ENCODE measurements around the gene ADAMTS17.
A peak's percentile ranks its signal among the peaks of the same experiment; 100 is the strongest.

ADAMTS17 gene

DNA sequence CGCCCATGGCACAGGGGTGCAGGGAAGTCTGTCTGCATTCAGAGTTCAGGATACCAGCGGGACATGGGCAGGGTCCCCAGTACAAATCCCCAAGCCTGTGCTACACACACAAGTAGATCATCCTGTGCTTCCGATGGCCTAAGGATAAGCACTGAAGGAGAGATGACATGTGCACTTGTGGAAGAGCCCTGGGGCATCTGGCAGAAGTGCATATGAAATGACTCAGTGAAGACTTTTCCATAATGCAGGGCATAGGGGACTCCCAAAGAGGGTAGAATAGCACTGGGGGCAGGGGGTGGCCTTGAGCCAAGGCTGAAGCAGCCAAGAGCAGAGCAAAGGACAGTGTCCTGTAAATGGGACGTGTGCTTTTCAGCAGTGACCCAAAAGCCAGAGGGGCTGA is 22.9 kb downstream of the ADAMTS17 start:
- TF ChIP-seq CTCF (conservative IDR thresholded peaks at IDR 0.05): no peak
- no peak overlapping the region for H3K27ac ChIP-seq

DNA sequence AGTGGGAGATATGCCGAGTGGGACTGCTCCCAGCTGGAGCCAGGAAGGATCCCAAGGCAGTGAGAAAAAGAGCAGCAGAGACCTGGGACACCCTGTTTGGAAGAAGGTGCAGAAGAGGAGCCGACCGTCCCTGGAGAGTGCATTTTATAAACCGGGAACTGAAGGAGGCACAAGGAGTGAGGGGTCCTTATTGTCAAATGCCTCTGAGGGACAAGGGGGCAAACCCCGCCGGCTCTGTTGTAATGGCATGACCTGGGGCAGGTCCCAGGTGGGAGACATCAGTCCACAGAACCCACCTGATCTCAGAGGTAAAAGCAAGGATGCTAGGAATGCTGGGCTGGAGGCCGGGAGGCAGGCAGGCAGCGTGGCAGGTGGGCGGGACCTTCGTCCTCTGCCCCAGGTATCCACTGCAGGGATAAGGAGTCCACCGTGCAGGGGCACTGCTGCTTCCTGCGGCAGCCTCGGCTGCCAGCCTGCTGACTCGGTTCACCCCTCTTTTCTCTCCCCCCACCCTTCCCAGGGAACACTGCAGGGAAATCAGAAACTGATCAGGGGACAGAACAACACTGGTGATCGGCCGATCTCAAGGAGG is 26.9 kb downstream of the ADAMTS17 start:
- no peak overlapping the region for H3K27ac ChIP-seq
- TF ChIP-seq CTCF (conservative IDR thresholded peaks at IDR 0.05): no peak

GRCh38 chr15:100311833-100312476 is 29.8 kb downstream of the ADAMTS17 start:
- TF ChIP-seq CTCF (conservative IDR thresholded peaks at IDR 0.05): no peak
- no peak overlapping the region for H3K27ac ChIP-seq

- H3K27ac ChIP-seq: no peak overlapping the region
- TF ChIP-seq CTCF (conservative IDR thresholded peaks at IDR 0.05): no peak
Measured at GRCh38 chr15:100311154-100311625, 30.6 kb downstream of the ADAMTS17 start.

DNA sequence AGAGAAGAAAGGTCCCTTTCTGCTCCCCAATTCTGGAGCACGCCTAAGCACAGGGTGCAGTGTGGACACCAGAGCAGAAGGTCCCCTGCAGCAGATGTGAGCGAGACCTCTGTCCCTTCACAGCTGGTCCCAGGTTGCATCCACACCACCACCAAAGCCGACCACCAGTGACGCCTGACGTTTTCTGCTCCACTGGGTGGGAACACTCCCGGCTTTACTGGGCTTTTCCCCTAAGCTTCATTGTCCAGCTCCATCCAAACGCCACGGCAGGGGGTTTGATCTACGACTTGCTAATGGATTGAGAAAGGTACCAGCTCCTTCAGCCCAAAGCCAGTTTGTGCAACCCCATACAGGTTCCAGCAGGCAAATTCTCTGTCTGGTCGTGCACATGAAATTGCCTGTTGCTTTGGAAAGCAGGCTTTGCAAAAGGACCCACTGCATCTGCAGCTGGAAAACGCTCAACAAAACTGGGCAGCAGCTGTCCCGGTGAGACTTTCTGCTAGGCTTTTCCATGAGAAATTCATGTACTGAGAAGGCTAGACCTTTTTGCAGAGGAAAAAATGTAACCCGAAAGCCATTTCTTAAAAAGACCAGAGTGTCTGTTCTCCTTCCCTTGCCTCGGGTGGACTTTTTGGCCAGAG is 31.1 kb downstream of the ADAMTS17 start:
- TF ChIP-seq CTCF (conservative IDR thresholded peaks at IDR 0.05): no peak
- H3K27ac ChIP-seq: peak overlapping the region; percentile 17; the same call in 1 of the 2 replicates

- peak overlapping the region; percentile 17; the same call in 1 of the 2 replicates for H3K27ac ChIP-seq
- TF ChIP-seq CTCF (conservative IDR thresholded peaks at IDR 0.05): no peak
Measured at GRCh38 chr15:100310041-100310405, 31.8 kb downstream of the ADAMTS17 start.

Measured in VCaP (cell line).